ENCODE measurements around the gene GAK. TPM values are rescaled to one million over a fixed set of nuclear protein-coding genes. Genes with fewer than 3 reads are reported as not detected.
A peak's percentile ranks its signal among the peaks of the same experiment; 100 is the strongest.
"Not testable (repeated sequence)": the region's sequence is repeated elsewhere in the genome, so short reads cannot be mapped to it uniquely, and the experiment has no call there.

GAK gene
- total RNA-seq, 4 donors from 2014 or later = 34.9 to 48.3 (median 44.5) TPM

DNA sequence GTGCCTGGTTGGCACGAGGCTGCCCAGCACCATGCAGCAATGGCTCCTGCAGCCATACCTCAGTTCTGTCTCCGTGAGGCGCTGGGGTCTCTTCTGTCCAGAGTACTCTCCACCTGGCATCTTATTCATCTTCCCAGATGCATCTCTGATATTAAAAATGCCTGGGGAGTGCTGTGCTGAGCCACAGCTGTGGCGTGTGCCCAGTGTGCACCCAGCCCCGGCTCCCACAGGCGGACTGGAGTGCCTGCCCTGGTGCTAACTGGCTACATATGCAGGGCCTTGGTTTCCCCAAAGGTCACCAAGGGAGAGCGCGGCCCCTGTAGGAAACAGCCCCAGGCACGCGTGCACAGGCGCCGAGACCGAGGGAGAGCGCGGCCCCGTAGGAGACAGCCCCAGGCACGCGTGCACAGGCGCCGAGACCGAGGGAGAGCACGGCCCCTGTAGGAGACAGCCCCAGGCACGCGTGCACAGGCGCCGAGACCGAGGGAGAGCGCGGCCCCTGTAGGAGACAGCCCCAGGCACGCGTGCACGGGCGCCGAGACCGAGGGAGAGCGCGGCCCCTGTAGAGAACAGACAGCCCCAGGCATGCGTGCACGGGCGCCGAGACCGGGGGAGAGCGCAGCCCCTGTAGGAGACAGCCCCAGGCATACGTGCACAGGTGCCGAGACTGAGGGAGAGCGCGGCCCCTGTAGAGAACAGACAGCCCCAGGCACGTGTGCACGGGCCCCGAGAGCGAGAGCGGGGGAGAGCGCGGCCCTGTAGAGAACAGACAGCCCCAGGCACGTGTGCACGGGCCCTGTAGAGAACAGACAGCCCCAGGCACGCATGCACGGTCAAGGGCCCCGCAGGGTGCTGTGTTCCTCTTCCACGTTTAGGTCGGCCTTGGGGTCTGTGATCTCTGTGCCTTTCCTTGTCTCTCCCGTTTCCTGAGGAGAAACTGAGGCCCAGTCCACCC lies 14.7 kb upstream of the GAK start:
- DNase-seq (peak in 1 of 2 donors; percentile 2), ATAC-seq (no peak)
- no peak overlapping the region for H3K27ac ChIP-seq
- H3K36me3 ChIP-seq = no peaks in the 10 kb centered on the region
- H3K4me1 ChIP-seq = no peaks in the 10 kb centered on the region
- TF ChIP-seq, protein P1, sequence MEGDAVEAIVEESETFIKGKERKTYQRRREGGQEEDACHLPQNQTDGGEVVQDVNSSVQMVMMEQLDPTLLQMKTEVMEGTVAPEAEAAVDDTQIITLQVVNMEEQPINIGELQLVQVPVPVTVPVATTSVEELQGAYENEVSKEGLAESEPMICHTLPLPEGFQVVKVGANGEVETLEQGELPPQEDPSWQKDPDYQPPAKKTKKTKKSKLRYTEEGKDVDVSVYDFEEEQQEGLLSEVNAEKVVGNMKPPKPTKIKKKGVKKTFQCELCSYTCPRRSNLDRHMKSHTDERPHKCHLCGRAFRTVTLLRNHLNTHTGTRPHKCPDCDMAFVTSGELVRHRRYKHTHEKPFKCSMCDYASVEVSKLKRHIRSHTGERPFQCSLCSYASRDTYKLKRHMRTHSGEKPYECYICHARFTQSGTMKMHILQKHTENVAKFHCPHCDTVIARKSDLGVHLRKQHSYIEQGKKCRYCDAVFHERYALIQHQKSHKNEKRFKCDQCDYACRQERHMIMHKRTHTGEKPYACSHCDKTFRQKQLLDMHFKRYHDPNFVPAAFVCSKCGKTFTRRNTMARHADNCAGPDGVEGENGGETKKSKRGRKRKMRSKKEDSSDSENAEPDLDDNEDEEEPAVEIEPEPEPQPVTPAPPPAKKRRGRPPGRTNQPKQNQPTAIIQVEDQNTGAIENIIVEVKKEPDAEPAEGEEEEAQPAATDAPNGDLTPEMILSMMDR (IDR thresholded peaks at IDR 0.05 in 4 of 5, conservative IDR thresholded peaks at IDR 0.05 in 1 of 5) = no peak
- no peak for TF ChIP-seq POLR2A (IDR thresholded peaks at IDR 0.05)
- no peaks in the 10 kb centered on the region for H3K9me3 ChIP-seq
- H3K4me3 ChIP-seq = no peak overlapping the region
- no peaks in the 10 kb centered on the region for H3K27me3 ChIP-seq
- intact Hi-C loops (cut with DNase I; ENCODE audit: low total_unique reads) = no loop called here
- in situ Hi-C loops (cut with MboI; ENCODE audit: low sequenced_read_pairs in 4 of 4) = no loop called here

DNA sequence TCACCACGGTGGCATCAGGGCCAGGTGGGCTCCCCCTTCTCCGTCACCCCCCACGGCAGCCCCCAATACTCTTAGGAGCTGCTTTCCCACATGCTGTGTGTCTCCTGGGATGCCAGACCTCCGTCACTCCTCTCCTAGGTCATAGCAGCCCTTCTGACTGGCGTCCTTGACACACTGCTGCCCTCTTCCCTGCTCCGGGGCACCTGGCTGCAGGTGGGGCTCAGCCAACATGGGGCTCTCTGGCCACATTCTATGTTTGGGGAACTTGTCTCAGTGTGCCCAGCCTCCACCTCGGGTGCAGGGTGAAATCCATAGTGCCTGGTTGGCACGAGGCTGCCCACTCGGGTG lies 14.0 kb upstream of the GAK start:
- in situ Hi-C loops (cut with MboI; ENCODE audit: low sequenced_read_pairs in 4 of 4) (no loop called here), intact Hi-C loops (cut with DNase I; ENCODE audit: low total_unique reads) (no loop called here)
- ATAC-seq (no peak), DNase-seq (no peak)
- no peaks in the 10 kb centered on the region for H3K4me1 ChIP-seq
- no peak overlapping the region for H3K4me3 ChIP-seq
- H3K27ac ChIP-seq = no peak overlapping the region
- H3K36me3 ChIP-seq = no peaks in the 10 kb centered on the region
- no peaks in the 10 kb centered on the region for H3K27me3 ChIP-seq
- H3K9me3 ChIP-seq = no peaks in the 10 kb centered on the region
- TF ChIP-seq, protein P1 (IDR thresholded peaks at IDR 0.05 in 4 of 5, conservative IDR thresholded peaks at IDR 0.05 in 1 of 5) = no peak
- no peak for TF ChIP-seq POLR2A (IDR thresholded peaks at IDR 0.05)

- in situ Hi-C loops (cut with MboI; ENCODE audit: low sequenced_read_pairs in 4 of 4) (no loop called here), intact Hi-C loops (cut with DNase I; ENCODE audit: low total_unique reads) (no loop called here)
- H3K4me3 ChIP-seq = no peak overlapping the region
- H3K36me3 ChIP-seq = no peaks in the 10 kb centered on the region
- no peaks in the 10 kb centered on the region for H3K9me3 ChIP-seq
- TF ChIP-seq, protein P1 (IDR thresholded peaks at IDR 0.05 in 4 of 5, conservative IDR thresholded peaks at IDR 0.05 in 1 of 5) = no peak
- TF ChIP-seq POLR2A (IDR thresholded peaks at IDR 0.05) = no peak
- no peaks in the 10 kb centered on the region for H3K27me3 ChIP-seq
- no peak overlapping the region for H3K27ac ChIP-seq
- no peaks in the 10 kb centered on the region for H3K4me1 ChIP-seq
- ATAC-seq = no peak
- DNase-seq = no peak
Observed at GRCh38 chr4:945274-946102, 13.4 kb upstream of the GAK start.

GRCh38 chr4:939508-939907 lies 7.4 kb upstream of the GAK start:
- in situ Hi-C loops (cut with MboI; ENCODE audit: low sequenced_read_pairs in 4 of 4); H3K4me3 ChIP-seq; intact Hi-C loops (cut with DNase I; ENCODE audit: low total_unique reads); H3K27me3 ChIP-seq; H3K9me3 ChIP-seq; H3K27ac ChIP-seq; ATAC-seq; H3K36me3 ChIP-seq; H3K4me1 ChIP-seq; DNase-seq: not testable (repeated sequence)

DNA sequence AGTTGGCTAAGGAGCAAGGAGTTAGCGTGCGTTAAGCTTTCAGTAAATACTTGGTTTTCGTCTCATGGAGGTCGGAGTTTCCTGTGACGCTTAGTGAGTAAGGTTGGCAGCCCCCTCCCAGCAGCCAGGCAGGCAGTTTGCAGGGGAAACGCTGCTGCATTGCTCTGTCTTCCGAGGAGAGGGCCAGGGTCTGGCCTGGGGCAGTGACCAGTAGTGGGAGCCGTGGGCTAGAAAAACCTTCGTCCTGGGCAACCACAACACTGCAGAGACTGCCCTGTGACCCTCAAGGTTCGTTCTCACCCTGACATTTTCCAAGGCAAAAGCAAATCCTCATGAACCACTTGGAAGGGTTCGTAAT lies 576 bp upstream of the GAK start:
- DNase-seq (no peak), ATAC-seq (peak in 1 of 2 donors; percentile 5)
- intact Hi-C loops (cut with DNase I; ENCODE audit: low total_unique reads) (loop anchor here (1.0 to 5.0 kb wide), 7 partner anchors 41 to 750 kb away; partner anchors contain the start of genes ATP5ME, DGKQ, FAM53A and IDUA), in situ Hi-C loops (cut with MboI; ENCODE audit: low sequenced_read_pairs in 4 of 4) (no loop called here)
- Histone ChIP-seq H3K36me3 (no peaks in the 10 kb centered on the region), H3K9me3 (no peaks in the 10 kb centered on the region), H3K4me3 (peak overlapping the region; percentile 85 to 97 (median 96)), H3K27ac (peak overlapping the region; percentile 90 to 97 (median 94)), H3K4me1 (peaks cover 29 to 39% of the 10 kb centered on the region in 2 donors), H3K27me3 (no peaks in the 10 kb centered on the region)
- TF ChIP-seq POLR2A (IDR thresholded peaks at IDR 0.05) = no peak
- TF ChIP-seq, protein P1 (IDR thresholded peaks at IDR 0.05 in 4 of 5, conservative IDR thresholded peaks at IDR 0.05 in 1 of 5) = no peak

Measured in gastrocnemius medialis (tissue), 4 donors.